Aorta (tissue), 5 donors: ENCODE measurements around the gene FOXK1. TPM values are rescaled to one million over a fixed set of nuclear protein-coding genes. Genes with fewer than 3 reads are reported as not detected.
A peak's percentile ranks its signal among the peaks of the same experiment; 100 is the strongest.

ENCODE experiments used
- ATAC-seq: fragments of 200-7000 bp; cut with Tn5 transposase; one replicate; pipeline ENCODE4 v1.9.1; 2022; ENCODE audit warnings: moderate library complexity; ENCODE audit not compliant: low FRiP score
- DNase-seq, 2 donors: peaks; one replicate each; pipeline ENCODE4 v3.0.0-alpha.2; 2020
- H3K27ac ChIP-seq, 2 donors: one replicate each; pipeline ENCODE4 v1.5.1; 2013; ENCODE audit warnings: low read length in 2 of 2, mild to moderate bottlenecking in 2 of 2, moderate library complexity in 2 of 2, control low read depth in 1 of 2, inconsistent platforms in 1 of 2, low read depth in 1 of 2
- H3K27me3 ChIP-seq, 2 donors: one replicate each; pipeline ENCODE4 v1.6.1; 2013; ENCODE audit warnings: control low read depth in 1 of 2, low read length in 1 of 2, mild to moderate bottlenecking in 1 of 2, moderate library complexity in 1 of 2; ENCODE audit not compliant: insufficient read depth in 2 of 2, control insufficient read depth in 1 of 2
- H3K36me3 ChIP-seq, 2 donors: one replicate each; pipeline ENCODE4 v1.6.1; 2013; ENCODE audit warnings: control low read depth in 1 of 2, low read length in 1 of 2, mild to moderate bottlenecking in 1 of 2; ENCODE audit not compliant: insufficient read depth in 2 of 2, control insufficient read depth in 1 of 2
- H3K4me1 ChIP-seq, 2 donors: one replicate each; pipeline ENCODE4 v1.6.1; 2013; ENCODE audit warnings: low read length in 2 of 2, control low read depth in 1 of 2, mild to moderate bottlenecking in 1 of 2, moderate library complexity in 1 of 2; ENCODE audit not compliant: insufficient read depth in 2 of 2, control insufficient read depth in 1 of 2
- H3K4me3 ChIP-seq, 2 donors: one replicate each; pipeline ENCODE4 v1.5.1; 2013; ENCODE audit warnings: low read length in 2 of 2, control low read depth in 1 of 2, mild to moderate bottlenecking in 1 of 2
- H3K9me3 ChIP-seq: one replicate; pipeline ENCODE4 v1.6.1; 2013; ENCODE audit warnings: mild to moderate bottlenecking, low read length; ENCODE audit not compliant: control insufficient read depth
- WGBS, 2 donors: extraction: QIAGEN DNeasy Blood & Tissue Kit; methylation state at CpG; one replicate each; pipeline ENCODE4 v1.1.7; 2013; 5-methylcytosine and 5-hydroxymethylcytosine counted together
- intact Hi-C, 2 donors: fragments of 100-400 bp; cut with DNase I; formaldehyde crosslinking; loops; one replicate each; pipeline versions ENCODE4 v1.14.2 to v1.15.0; 2022
- polyA plus RNA-seq, 2 donors: library from polyadenylated mRNA; stranded (reverse); fragments of 200-250 nt; gene quantifications; one replicate each; pipeline ENCODE4 v1.2.3, GENCODE V29; 2013
- total RNA-seq, 2 donors: library from RNA; stranded (reverse); fragmentation: NEBNext Ultra II Directional; extraction: Animal tissue kit (Norgen Biotek cat#: 25700); gene quantifications; one replicate each; pipeline ENCODE4 v1.2.1, GENCODE V29; 2021
- donor health status: healthy with polysubstance abuse.
- donor health status: Bipolar disorder and iron deficiency.
- donor health status: DM: no; HTN: no; CAD: no.
- donor health status: DM: no; HTN: no; CAD: no.
- donor health status: DM: yes; HTN: yes; CAD: no.

Gene FOXK1
- total and polyA plus RNA-seq, 4 donors = 5.1 to 47.5 (median 25.1) TPM

- Histone ChIP-seq H3K27ac (peak overlapping the region in 1 of 2 donors; percentile 70), H3K4me1 (peaks cover 0 to 2% of the 10 kb centered on the region in 2 donors), H3K9me3 (no peaks in the 10 kb centered on the region), H3K27me3 (no peaks in the 10 kb centered on the region), H3K36me3 (no peaks in the 10 kb centered on the region), H3K4me3 (no peak overlapping the region)
- no peak for DNase-seq
- no peak for ATAC-seq
- 47 to 48% methylated on average over 12 of the region's 12 CpGs for WGBS, 2 donors
- intact Hi-C loops = loop anchor here in 1 of 2 donors (1.0 to 5.0 kb wide), 3 partner anchors 21 to 114 kb away; partner anchors contain the start of gene FOXK1
Observed at GRCh38 chr7:4745971-4746919, 64.2 kb downstream of the FOXK1 start.

GRCh38 chr7:4747013-4747412 is 64.9 kb downstream of the FOXK1 start:
- no peak for ATAC-seq
- WGBS, 2 donors = 92 to 94% methylated on average over 22 of the region's 22 CpGs
- Histone ChIP-seq H3K27me3 (no peaks in the 10 kb centered on the region), H3K4me1 (peaks cover 0 to 2% of the 10 kb centered on the region in 2 donors), H3K9me3 (no peaks in the 10 kb centered on the region), H3K27ac (peak overlapping the region in 1 of 2 donors; percentile 70), H3K4me3 (no peak overlapping the region), H3K36me3 (no peaks in the 10 kb centered on the region)
- intact Hi-C loops = loop anchor here in 1 of 2 donors (5.0 kb wide), 1 partner anchor 115 kb away; no protein-coding TSS in a partner anchor
- DNase-seq = no peak

- intact Hi-C loops = loop anchor here in 1 of 2 donors (5.0 kb wide), 1 partner anchor 115 kb away; no protein-coding TSS in a partner anchor
- ATAC-seq (no peak), DNase-seq (no peak)
- Histone ChIP-seq H3K9me3 (no peaks in the 10 kb centered on the region), H3K27me3 (no peaks in the 10 kb centered on the region), H3K4me1 (peaks cover 0 to 2% of the 10 kb centered on the region in 2 donors), H3K27ac (peak overlapping the region in 1 of 2 donors; percentile 4), H3K4me3 (no peak overlapping the region), H3K36me3 (no peaks in the 10 kb centered on the region)
- 78 to 82% methylated on average over 11 of the region's 11 CpGs for WGBS, 2 donors
Observed at GRCh38 chr7:4747746-4748145, 65.7 kb downstream of the FOXK1 start.

- no peaks in the 10 kb centered on the region for H3K9me3 ChIP-seq
- ATAC-seq (no peak), DNase-seq (no peak)
- H3K36me3 ChIP-seq = no peaks in the 10 kb centered on the region
- H3K4me1 ChIP-seq = peaks cover 0 to 2% of the 10 kb centered on the region in 2 donors
- no peaks in the 10 kb centered on the region for H3K27me3 ChIP-seq
- intact Hi-C loops = loop anchor here in 1 of 2 donors (5.0 kb wide), 1 partner anchor 116 kb away; no protein-coding TSS in a partner anchor
- WGBS, 2 donors = 84 to 85% methylated on average over 10 of the region's 10 CpGs
- H3K27ac ChIP-seq = no peak overlapping the region
- H3K4me3 ChIP-seq = no peak overlapping the region
Observed at GRCh38 chr7:4748231-4748681, 66.2 kb downstream of the FOXK1 start.

- DNase-seq (no peak), ATAC-seq (no peak)
- Histone ChIP-seq H3K27ac (no peak overlapping the region), H3K9me3 (no peaks in the 10 kb centered on the region), H3K36me3 (no peaks in the 10 kb centered on the region), H3K27me3 (no peaks in the 10 kb centered on the region), H3K4me3 (no peak overlapping the region), H3K4me1 (no peaks in the 10 kb centered on the region)
- intact Hi-C loops = loop anchor here in 1 of 2 donors (5.0 kb wide), 1 partner anchor 117 kb away; no protein-coding TSS in a partner anchor
- 94% methylated on average over 11 to 14 of the region's 14 CpGs for WGBS, 2 donors
Observed at GRCh38 chr7:4749363-4749762, 67.3 kb downstream of the FOXK1 start.

GRCh38 chr7:4749798-4750197 is 67.7 kb downstream of the FOXK1 start:
- intact Hi-C loops = loop anchor here (5.0 kb wide), 2 partner anchors 67 to 117 kb away; partner anchors contain the start of gene FOXK1 (in 1 of the 2)
- H3K9me3 ChIP-seq = no peaks in the 10 kb centered on the region
- no peak overlapping the region for H3K4me3 ChIP-seq
- H3K27ac ChIP-seq = no peak overlapping the region
- H3K4me1 ChIP-seq = no peaks in the 10 kb centered on the region
- H3K36me3 ChIP-seq = no peaks in the 10 kb centered on the region
- WGBS, 2 donors = 91 to 94% methylated on average over 15 of the region's 15 CpGs
- no peaks in the 10 kb centered on the region for H3K27me3 ChIP-seq
- DNase-seq = no peak
- ATAC-seq = no peak

GRCh38 chr7:4751398-4751947 is 69.4 kb downstream of the FOXK1 start:
- H3K9me3 ChIP-seq = no peaks in the 10 kb centered on the region
- no peak for ATAC-seq
- 17 to 24% methylated on average over 20 of the region's 20 CpGs for WGBS, 2 donors
- H3K4me3 ChIP-seq = no peak overlapping the region
- intact Hi-C loops = loop anchor here in 1 of 2 donors (5.0 kb wide), 1 partner anchor 69 kb away; the partner anchor contains the start of gene FOXK1
- H3K27me3 ChIP-seq = no peaks in the 10 kb centered on the region
- H3K27ac ChIP-seq = peak overlapping the region; percentile 2 to 16
- no peak for DNase-seq
- no peaks in the 10 kb centered on the region for H3K4me1 ChIP-seq
- H3K36me3 ChIP-seq = peaks cover 0 to 2% of the 10 kb centered on the region in 2 donors

- H3K27me3 ChIP-seq = no peaks in the 10 kb centered on the region
- no peaks in the 10 kb centered on the region for H3K9me3 ChIP-seq
- no peak overlapping the region for H3K27ac ChIP-seq
- intact Hi-C loops = loop anchor here in 1 of 2 donors (5.0 kb wide), 1 partner anchor 72 kb away; the partner anchor contains the start of gene FOXK1
- ATAC-seq (peak; percentile 84), DNase-seq (peak; percentile 82 to 95)
- peaks cover 0 to 2% of the 10 kb centered on the region in 2 donors for H3K36me3 ChIP-seq
- 51 to 55% methylated on average over 31 of the region's 31 CpGs for WGBS, 2 donors
- H3K4me3 ChIP-seq = no peak overlapping the region
- no peaks in the 10 kb centered on the region for H3K4me1 ChIP-seq
Observed at GRCh38 chr7:4753598-4754432, 71.7 kb downstream of the FOXK1 start.
